ENCODE results near the gene TNNT3.
A peak's percentile ranks its signal among the peaks of the same experiment; 100 is the strongest.

The TNNT3 gene

GRCh38 chr11:1949922-1950321 lies 30.4 kb downstream of the TNNT3 start:
- DNase-seq (ENCODE audit: low spot score), result no peak

- DNase-seq (ENCODE audit: low spot score), result no peak
These were observed 33.4 kb downstream of the TNNT3 start for GRCh38 chr11:1952806-1953482.

- no peak for DNase-seq (ENCODE audit: low spot score)
These were observed 34.2 kb downstream of the TNNT3 start for GRCh38 chr11:1953489-1954266.

GRCh38 chr11:1958367-1958766 lies 38.9 kb downstream of the TNNT3 start:
- no peak for DNase-seq (ENCODE audit: low spot score)

GRCh38 chr11:1959786-1960185 lies 40.3 kb downstream of the TNNT3 start:
- DNase-seq (ENCODE audit: low spot score), result no peak

GRCh38 chr11:1963864-1964263 lies 44.4 kb downstream of the TNNT3 start:
- no peak for DNase-seq (ENCODE audit: low spot score)

- no peak for DNase-seq (ENCODE audit: low spot score)
These were observed 44.8 kb downstream of the TNNT3 start for GRCh38 chr11:1964348-1964747.

- no peak for DNase-seq (ENCODE audit: low spot score)
These were observed 45.5 kb downstream of the TNNT3 start for GRCh38 chr11:1964955-1965354.

GRCh38 chr11:1966531-1966930 lies 47.0 kb downstream of the TNNT3 start:
- DNase-seq (ENCODE audit: low spot score), result no peak

GRCh38 chr11:1967641-1968225 lies 48.2 kb downstream of the TNNT3 start:
- DNase-seq (ENCODE audit: low spot score), result no peak

GRCh38 chr11:1968454-1969002 lies 49.0 kb downstream of the TNNT3 start:
- DNase-seq (ENCODE audit: low spot score), result no peak

GRCh38 chr11:1969035-1969434 lies 49.5 kb downstream of the TNNT3 start:
- DNase-seq (ENCODE audit: low spot score), result no peak

GRCh38 chr11:1969776-1970175 lies 50.3 kb downstream of the TNNT3 start:
- DNase-seq (ENCODE audit: low spot score), result no peak

- peak; percentile 0 for DNase-seq (ENCODE audit: low spot score)
These were observed 51.5 kb downstream of the TNNT3 start for GRCh38 chr11:1970956-1971355.

GRCh38 chr11:1975185-1975584 lies 55.7 kb downstream of the TNNT3 start:
- no peak for DNase-seq (ENCODE audit: low spot score)

GRCh38 chr11:1978720-1979473 lies 59.4 kb downstream of the TNNT3 start:
- DNase-seq (ENCODE audit: low spot score), result no peak

- no peak for DNase-seq (ENCODE audit: low spot score)
These were observed 60.1 kb downstream of the TNNT3 start for GRCh38 chr11:1979607-1980006.

- DNase-seq (ENCODE audit: low spot score), result no peak
These were observed 63.5 kb downstream of the TNNT3 start for GRCh38 chr11:1982873-1983600.

GRCh38 chr11:1983601-1983961 lies 64.1 kb downstream of the TNNT3 start:
- DNase-seq (ENCODE audit: low spot score), result peak; percentile 0

GRCh38 chr11:1987024-1987423 lies 67.5 kb downstream of the TNNT3 start:
- no peak for DNase-seq (ENCODE audit: low spot score)

GRCh38 chr11:1988174-1988573 lies 68.7 kb downstream of the TNNT3 start:
- DNase-seq (ENCODE audit: low spot score), result no peak
